NCI-H1092 (cell line): ENCODE data around the gene UBE2J1.

Experiments
- DNase-seq: peaks from one replicate; lab custom pipeline; 2025; lab: John Stamatoyannopoulos, UW

UBE2J1 gene

DNA sequence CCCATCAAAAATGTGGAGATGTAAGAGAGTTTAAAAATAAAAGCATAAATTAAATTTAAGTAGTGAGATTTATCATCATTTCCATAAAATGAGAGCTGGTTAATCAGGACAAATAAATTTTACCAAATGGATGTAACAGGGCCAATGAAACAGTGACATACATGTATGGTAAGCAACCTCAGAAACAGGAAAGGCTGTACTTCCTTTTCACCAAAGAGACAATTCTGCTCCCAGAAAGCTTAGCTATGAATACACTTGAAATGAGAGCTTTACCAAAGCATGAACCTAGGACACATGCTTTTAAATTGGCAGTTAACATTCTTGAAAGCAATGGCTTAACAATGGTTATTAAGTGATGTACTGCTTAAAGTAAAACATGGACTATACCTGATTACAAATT lies 12.1 kb upstream of the UBE2J1 start:
- no peak for DNase-seq

DNA sequence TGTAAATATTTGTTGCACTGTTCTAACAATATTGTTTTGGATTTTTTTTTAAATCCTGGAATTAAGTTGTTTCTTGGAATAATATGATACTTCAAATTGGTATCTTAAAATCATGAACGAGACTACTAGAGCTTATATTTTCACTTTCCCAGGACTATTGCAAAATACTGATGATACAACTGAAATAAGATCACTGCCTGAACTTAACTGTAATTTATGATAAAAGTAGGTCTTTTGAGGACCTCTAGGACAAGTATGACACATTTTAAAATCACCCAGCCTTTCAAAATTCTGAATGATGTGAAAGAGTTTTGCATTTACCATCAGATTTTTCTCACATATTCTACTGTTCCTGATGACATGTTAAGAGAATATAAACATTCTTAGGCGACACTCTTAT lies 8.6 kb upstream of the UBE2J1 start:
- DNase-seq: no peak

DNA sequence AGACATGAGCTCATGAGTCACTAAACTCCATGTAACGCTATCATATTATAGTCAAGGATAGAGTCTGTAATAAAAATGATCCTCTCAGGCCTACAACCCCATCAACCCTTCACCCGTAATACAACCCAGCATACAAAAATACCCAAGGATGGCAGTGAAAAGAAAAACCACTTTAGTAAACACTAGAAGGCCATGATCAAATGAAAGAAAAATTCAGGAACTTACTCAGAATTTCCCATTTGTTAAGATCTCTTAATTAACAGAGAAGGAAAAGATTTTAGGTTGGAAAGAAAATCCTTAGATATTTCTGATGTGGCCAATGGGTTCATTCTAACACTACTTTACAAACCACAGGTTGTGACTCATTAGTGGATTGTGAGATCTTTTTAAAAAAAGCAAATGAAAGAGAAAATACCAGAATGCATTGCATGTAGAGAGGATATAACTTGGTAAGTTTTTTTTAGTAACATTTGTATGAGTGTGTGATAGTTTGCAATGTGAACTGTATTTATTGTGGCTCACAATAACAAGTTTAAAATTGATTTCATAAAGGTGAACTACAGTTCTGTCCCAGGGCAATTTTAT lies 8.0 kb upstream of the UBE2J1 start:
- DNase-seq: no peak

DNA sequence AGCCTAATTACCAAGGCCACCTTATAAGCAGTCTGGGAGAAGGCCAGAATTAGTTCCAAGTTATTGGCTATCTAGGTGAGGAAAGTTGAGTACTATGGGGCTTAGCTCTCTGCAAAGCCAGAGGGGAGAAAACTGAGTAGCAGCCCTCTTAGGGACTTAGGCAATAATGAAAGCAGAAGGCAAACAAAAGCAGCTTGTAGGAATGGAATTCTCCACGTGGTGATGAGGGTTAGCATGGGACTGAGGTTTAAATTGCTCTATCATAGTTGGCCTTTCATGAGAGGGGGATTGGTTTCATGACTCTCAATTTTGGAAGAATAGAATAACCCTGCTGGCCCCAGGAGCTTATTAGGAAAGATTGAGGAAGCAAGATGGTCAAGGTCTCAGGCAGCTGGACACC lies 7.0 kb upstream of the UBE2J1 start:
- DNase-seq: no peak

DNA sequence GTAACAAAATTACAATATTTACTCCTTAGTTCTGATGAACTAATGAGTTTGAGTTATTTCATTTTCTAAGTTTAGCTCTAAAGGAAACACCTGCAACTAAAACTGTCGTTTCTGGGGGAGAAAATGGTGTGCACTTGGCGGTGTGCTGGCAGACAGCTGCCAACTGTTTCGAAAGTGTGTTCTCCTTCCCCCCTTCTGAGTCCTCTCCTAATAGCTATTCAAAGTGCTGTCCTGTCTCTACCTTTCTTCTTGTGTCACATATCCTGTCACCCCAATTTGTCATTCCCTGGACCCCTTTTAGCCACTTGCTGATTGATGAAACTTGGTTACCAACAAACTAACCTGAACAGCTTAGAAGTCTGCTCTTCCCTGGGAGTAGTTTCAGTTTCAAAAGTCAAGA lies 4.9 kb upstream of the UBE2J1 start:
- no peak for DNase-seq

DNA sequence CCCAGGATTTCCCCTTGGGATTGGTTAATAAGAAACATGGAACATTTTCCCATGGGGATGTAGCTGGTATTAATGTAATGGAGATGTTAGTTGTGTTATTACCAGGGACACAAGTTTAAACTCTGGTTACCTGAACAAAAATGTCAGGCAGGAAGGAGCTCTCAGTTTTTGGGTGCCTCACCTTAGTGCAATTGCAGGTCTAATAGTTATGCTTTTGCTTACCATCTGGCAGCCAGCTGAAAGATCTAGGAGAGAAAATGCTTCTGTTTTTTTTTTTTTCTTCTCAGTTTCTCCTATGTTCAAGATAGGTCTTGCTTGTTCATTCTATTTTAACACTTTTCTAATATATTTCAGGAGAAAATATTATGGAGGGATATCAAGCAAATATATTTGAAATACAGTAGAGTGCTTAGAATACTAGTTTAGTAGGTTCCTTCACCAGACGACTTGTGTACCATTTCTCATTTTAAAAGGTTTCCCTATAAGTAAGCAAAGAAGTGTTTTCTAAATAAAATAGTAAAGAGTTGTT lies 4.2 kb upstream of the UBE2J1 start:
- DNase-seq: no peak

DNA sequence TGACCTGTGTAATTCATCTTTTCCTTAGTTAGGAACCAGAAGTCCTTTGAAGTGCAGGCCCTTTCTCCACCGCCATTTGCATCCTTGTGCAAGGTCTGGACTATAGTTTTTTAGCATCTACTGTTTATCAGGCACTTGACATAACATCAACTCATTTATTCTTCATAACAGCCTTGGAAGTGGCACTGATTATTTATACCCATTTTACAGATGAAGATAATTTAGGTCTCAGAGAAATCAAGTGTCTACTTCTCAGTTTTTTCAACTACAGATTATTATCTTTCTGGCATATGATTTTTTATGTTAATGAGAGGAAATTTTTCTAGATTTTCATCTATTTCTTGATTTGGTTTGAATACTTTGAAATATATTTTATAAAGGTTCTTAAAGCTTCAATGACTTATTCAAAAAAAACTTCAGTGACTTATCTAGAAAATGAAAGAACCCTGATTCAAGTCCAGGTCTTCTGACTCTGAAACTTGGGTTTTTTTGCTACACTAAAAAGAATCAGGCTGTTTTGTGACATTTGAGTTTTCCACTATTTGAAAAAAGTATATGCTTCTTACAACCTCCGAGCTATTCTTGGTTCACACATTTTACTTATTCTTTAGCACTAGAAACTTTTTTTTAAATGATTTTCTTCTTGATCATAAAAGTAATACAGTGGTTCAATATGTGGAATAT lies 3.1 kb upstream of the UBE2J1 start:
- DNase-seq: no peak

DNA sequence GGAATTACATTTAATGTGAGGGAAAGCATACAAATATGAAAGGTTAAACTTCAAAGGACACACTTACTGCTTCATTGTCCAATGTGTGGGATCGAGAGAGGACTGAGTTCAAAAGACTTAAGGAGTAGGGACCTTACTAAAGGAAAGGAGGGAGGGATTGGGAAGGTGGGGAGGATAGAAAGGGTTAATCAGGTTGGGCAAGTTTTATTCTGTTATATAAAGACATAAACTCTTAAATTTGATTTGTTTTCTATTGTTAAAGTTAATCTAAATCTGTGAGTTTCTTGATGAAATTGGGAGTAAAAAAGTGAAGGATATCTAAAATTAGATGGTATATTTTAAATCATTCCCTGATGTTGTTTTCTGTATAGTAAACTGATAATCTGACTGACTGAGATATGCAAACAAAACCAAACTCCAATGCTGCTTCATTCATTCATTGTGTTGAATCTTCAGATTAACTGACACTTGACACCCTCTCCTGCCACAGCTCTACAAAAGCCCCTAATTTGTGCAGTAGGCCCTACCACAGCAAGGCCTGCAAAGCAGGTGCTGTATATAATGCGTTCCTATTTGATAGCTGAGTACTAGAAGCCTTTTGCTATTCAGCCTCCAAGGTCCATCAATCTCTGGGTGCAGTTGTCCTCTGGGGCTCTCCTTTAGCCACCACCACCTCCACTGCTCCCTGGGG lies 1.3 kb upstream of the UBE2J1 start:
- DNase-seq: peak; percentile 55

DNA sequence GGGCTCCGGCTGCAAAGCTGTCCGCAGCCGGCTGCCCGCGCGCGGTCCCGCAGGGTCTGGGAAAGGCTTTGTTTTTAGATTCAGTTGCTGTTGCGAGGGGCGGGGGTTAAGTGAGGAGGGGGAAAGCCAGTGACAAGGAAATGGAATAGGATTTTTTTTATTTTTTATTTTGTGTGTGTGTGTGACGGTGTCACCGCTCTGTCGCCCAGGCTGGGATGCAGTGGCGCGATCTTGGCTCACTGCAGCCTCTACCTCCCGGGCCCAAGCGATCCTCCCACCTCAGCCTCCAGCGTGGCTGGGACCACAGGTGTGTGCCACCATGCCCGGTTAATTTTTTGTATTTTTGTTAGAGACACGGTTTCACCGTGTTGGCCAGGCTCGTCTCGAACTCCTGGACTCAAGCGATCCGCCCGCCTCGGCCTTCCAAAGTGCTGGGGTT lies 615 bp upstream of the UBE2J1 start:
- DNase-seq: no peak

DNA sequence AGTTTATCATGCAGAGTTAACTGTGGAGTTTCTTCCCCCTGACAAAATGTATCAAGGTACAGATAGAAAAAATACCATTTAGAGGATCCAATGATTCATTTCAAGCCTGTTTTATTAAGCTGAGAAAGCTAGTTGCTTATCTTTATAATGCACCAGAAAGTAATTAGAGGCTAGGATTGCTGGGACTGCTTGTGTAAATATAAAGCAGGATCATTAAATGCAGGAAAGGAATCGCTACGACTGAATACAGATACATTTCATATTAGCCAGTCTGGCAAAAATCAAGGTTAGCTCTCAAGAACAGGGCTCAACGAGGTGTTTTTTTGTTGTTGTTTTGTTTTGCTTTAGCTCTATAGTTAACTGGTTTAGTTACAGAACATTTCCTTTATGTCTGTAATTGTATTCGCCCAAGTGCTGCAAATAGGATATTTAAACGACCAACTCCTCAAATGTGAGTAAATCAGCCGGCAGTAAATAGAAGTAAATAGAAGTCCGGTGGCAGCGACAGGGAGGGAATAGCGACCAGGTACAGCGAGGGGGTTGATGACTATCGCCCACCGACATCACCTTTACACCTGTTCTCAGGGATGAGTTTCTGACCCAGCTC lies 748 bp downstream of the UBE2J1 start:
- DNase-seq: no peak

DNA sequence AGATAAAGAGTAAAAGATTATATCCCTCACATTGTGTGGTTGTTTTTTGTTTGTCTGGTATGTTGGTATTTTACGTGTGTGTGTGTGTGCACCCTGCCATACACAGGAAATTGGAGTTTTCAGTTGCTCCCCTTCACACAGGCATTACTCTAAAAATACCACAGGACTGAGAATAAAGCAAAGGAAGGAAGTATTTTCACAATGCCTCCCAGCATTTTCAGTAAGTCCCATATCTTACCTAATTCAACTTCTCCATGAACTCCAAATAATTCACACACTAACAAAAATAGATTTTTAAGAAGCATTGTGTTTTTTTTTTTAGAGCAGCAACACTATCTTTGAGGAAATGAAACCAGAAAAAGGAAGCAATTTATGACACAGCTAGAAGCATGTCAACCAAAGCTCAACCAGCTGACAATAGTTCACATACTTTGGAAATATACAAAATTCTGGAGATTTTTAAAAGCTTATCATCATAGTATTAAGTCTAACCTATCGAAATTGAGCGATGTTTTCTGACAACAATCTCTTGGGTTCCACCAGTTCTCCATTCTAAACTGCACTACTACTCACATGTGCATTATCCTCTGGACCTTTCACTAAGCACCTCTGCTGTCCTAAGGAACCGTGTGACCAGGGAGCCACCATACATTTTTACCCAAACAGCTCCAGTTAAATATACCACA lies 2.1 kb downstream of the UBE2J1 start:
- no peak for DNase-seq

DNA sequence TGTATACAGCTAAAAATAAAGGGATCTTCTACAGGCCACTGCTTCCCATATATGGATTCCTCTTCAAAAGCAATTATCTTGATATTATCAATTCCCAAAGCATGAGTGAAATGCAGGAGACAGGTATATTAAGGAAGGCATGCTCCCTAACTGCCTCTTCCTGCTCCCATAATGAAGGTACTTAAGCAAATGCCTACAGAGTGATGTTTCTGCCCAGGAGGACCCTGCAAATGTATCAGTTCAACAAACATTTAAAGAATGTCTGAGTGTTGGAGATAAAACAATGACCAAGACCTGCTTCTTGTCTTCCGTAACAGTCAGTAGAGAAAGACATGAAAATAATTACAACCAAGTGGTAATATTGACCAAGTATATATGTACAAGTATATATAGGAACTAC lies 4.2 kb downstream of the UBE2J1 start:
- no peak for DNase-seq

DNA sequence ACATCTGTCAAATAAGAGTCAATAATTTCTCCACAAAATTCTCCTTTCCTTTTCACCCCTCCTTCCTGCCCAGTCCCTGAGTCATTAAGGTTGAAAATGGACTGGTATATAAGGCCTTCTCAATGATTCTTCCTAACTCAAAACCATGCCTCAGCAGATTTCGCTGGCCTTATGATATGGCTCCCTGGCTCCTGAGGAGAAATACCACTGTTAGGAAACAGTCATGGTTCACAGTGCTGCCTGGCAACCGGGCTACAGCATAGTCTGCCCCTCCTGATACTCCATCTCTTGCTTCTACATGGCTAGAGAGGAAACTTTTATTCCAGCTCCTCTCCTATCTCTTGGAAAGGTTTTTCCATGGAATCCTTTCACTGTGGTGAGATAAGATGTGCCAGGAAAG lies 4.7 kb downstream of the UBE2J1 start:
- no peak for DNase-seq

DNA sequence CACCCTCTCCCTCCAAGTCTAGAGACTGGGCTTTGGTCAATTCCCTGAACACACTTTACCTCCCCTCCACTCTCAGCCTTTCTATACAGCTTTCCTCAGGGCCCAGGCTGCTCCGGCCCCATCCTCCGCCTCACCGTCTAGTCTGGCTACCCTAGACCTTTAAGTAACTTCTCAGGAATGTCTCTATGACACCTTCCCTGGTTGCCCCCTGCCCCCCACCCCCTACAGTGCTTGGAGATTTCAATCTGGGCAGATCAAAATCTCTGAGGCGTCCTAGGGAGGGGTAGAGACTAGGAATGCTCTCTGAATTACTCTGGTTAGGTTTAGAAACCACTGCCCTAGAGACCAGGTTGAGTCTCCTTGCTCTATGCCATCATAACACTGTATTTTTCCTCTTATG lies 6.1 kb downstream of the UBE2J1 start:
- DNase-seq: no peak

DNA sequence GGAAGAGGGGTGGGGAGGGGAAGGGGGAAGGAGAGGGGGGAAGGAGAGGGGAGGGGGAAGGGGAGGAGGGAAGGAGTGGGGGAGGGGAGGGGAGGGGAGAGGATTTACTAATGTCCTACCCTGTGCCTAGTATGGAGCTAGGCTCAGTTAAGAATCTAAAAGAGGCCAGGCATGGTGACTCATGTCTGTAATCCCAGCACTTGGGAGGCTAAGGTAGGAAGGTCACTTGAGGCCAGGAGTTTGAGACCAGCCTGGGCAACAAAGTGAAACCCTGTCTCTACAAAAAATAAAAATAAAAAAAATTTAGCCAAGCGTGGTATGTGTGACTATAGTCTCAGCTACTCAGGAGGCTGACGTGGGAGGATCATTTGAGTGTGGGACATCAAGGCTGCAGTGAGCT lies 13.0 kb downstream of the UBE2J1 start:
- no peak for DNase-seq

DNA sequence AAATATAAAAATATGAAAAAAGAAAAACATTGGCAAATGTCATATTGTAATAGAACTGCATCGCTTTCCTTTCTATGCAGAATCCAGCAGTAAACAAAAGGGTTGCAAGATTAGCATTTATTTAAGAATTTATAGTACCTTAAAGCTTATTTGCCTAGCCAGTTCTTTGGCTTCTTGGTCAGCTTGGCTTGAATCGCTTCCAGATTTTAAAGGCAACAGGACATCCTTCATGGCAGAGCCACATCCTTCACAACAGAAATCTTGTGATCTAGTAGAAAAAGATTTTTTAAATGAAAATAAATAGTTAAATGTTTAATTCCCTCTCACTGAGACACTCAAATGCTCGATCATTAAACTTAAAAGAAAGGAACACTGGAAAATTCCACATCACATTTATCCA lies 17.4 kb downstream of the UBE2J1 start:
- DNase-seq: no peak

DNA sequence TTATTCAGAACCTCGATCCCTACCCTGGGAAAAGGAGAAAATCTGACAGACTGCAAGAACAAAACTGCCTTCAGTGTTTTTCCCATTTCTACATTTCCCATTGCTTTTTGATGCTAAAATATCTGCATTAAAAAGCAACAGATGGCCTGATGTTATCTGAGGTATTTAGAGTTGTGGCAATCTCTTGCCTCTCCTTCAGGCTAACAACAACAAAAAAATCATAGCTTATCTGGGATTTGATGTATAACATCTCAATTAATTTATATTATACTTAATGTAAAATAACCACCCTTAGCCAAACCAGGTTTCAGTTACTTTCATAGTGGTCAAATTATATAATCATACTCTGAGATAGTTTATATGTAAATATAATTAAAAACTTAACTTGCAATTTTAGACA lies 21.6 kb downstream of the UBE2J1 start:
- no peak for DNase-seq

DNA sequence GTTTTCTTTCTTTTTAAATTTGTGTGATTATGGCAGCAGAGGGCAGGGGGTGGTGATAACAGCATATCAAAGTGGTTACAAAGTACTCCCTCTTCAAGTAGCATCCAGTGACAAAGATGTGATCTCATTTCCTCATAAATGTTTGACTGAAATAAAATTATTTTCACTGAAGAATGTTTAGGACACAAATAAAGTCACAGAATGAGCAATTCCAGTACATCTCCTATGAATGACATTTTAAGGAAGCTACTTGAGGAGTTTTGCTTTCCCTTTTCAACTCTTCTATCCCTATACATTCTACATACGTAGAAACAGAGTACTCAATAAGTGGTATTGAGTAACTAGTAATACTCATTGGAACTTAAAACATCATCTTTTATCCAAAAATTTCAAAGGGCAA lies 23.5 kb downstream of the UBE2J1 start:
- no peak for DNase-seq

DNA sequence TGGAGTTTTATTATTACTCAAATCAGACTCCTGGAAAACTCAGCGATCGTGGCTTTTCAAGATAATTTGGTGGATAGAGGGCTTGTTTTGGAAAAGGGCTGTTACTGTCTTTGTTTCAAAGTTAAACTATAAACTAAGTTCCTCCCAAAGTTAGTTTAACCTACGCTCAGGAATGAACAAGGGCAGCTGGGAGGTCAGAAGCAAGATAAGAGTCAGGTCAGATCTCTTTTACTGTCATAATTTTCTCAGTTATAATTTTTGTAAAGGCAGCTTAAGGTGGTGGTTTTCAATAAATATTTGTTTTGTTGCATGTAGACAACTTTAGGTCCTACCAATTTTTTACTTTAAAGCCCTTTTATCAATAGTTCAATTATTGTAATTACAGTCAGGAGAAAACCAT lies 28.2 kb downstream of the UBE2J1 start:
- DNase-seq: no peak

DNA sequence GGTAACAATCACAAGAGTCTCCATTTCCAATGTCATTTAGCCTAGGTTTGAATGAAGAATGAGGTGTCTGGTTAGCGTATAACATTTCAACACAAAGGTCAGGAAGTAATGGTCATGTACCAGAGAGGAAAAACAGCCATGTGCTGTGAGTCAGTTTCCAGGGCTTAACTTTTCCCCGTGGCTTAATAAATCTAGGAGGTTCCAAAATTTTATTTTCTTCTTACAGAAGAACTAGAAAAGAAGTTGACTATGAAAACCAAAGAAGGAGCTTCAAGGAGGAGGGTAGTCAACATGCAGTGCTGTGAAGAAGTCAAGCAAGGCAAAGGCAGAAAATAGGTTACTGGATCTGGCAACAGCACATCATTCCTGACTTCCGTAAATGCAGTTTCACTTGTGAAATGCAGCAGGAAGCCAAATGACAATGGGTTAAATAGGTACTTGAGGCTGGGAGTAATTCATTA lies 29.0 kb downstream of the UBE2J1 start:
- DNase-seq: no peak

DNA sequence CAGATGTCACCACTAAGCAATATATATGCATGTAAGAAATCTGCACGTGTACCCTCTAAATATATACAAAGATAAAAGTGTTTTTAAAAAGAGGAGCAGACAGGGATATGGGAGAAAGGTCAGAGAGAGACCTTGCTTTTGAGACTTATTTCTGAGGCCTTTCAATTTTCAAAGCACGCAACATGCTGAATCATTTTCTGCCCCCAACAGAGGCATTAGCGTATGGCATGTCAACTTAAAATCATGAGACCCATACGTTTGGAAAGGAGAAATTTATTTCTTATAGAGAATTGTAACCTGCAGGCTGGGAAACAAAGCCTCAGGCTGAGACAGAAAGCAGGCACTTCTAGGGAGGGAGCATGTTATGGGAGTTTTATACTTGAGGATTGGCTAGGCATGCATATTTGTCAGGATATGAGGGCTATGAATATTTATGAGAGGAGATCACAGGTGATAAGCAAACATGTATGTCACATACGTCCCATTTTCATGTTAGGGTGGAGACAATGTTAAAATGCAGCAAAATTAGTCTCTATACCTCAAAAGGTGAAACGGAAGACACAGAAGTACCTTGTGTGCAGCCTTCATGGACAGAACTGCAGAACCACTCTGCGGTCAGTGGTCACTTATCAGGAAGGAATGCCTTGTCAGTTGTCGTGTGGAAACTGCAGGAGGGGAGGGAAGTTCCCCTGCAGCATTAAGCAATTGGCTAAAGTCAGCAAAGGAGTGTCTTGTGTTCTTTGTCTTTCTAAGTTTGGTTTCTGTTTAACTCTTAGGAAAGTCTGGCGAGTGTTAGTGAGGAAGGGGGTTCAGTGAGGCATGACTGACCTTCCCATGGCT lies 31.2 kb downstream of the UBE2J1 start:
- no peak for DNase-seq
